WERI-Rb-1 (cell line): Measurements from ENCODE around the gene CTDSPL.

Source experiments
- DNase-seq: peaks from one replicate; pipeline ENCODE4 v3.0.0-alpha.2; 2020
- H3K27ac ChIP-seq: fragments of 250-450 bp; sonication (Bioruptor Pico); 2 replicates; pipeline ENCODE4 v1.5.1; 2020; ENCODE audit warnings: mild to moderate bottlenecking, moderate library complexity
- H3K27me3 ChIP-seq: fragments of 250-450 bp; sonication (Bioruptor Pico); 2 replicates; pipeline ENCODE4 v1.5.1; 2021; ENCODE audit warnings: mild to moderate bottlenecking, low read depth, moderate library complexity; ENCODE audit not compliant: insufficient read depth, severe bottlenecking
- H3K36me3 ChIP-seq: fragments of 250-450 bp; sonication (Bioruptor Pico); 2 replicates; pipeline ENCODE4 v1.5.1; 2020; ENCODE audit warnings: mild to moderate bottlenecking, moderate library complexity
- H3K4me3 ChIP-seq: 2 replicates; pipeline ENCODE4 v1.5.1; 2011; ENCODE audit warnings: low read depth, mild to moderate bottlenecking, control low read depth, low read length
- H3K9me3 ChIP-seq: fragments of 250-450 bp; sonication (Bioruptor Pico); 2 replicates; pipeline ENCODE4 v1.5.1; 2021; ENCODE audit warnings: mild to moderate bottlenecking, moderate library complexity; ENCODE audit not compliant: severe bottlenecking
- TF ChIP-seq, protein P1 (sequence below): IDR thresholded peaks from 2 replicates; pipeline ENCODE4 v1.5.1; 2011; ENCODE audit warnings: low read depth, mild to moderate bottlenecking, control low read depth, inconsistent platforms, low read length

Gene CTDSPL

DNA sequence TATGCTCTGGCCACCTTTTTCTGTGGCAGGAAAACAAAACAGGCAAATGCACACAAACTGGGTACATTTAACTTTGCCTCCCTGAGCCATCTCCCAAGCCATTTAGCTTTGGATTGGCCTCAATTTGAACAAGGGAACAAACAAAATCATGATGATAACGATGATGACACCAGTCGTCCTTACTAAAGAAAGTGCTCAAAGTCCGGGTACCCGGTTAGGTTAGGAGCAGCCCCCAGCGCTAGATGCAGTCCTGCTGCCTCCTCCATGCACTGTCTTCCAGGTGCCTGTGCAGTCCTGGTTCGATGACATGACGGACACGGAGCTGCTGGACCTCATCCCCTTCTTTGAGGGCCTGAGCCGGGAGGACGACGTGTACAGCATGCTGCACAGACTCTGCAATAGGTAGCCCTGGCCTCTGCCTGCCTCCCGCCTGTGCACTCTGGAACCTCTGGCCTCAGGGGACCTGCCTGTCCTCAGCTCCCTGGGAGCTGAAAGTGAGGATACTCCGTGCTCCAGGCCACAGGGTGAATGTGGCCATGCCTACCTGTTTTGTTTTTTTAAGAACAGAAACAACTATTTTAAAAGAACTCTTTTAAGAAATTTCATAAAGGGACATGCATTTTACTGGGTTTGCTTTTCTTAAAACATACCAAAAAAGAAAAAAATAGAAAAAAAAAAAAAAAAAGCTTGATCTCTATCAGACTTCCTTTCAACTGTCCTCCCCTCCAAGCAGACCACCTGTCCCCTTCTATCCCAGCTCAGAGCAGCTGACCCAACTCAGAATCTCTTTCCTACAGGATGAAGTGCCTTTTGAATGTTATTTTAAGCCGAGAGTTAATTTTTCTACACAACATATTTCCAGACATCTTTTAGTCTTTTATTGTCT is 119.0 kb downstream of the CTDSPL start:
- Histone ChIP-seq H3K4me3 (no peak overlapping the region), H3K9me3 (no peaks in the 10 kb centered on the region), H3K27ac (no peak overlapping the region), H3K36me3 (peaks cover 6% of the 10 kb centered on the region), H3K27me3 (no peaks in the 10 kb centered on the region)
- TF ChIP-seq, protein P1, sequence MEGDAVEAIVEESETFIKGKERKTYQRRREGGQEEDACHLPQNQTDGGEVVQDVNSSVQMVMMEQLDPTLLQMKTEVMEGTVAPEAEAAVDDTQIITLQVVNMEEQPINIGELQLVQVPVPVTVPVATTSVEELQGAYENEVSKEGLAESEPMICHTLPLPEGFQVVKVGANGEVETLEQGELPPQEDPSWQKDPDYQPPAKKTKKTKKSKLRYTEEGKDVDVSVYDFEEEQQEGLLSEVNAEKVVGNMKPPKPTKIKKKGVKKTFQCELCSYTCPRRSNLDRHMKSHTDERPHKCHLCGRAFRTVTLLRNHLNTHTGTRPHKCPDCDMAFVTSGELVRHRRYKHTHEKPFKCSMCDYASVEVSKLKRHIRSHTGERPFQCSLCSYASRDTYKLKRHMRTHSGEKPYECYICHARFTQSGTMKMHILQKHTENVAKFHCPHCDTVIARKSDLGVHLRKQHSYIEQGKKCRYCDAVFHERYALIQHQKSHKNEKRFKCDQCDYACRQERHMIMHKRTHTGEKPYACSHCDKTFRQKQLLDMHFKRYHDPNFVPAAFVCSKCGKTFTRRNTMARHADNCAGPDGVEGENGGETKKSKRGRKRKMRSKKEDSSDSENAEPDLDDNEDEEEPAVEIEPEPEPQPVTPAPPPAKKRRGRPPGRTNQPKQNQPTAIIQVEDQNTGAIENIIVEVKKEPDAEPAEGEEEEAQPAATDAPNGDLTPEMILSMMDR: no peak
- DNase-seq: no peak

DNA sequence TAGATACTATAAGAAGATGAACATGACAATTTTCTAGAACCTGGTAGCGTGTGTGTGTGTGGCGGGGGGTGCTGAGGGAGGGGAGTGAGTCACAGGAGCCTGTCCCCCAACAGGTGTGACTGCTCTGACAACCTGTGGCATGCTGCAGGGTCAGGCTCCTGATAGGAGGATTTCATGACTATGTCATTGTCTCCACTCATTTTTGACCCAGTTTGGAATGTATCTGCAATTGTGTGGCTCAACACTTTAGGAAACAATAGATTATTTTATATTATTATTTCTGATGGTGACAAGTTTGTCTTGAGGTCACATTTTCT is 119.6 kb downstream of the CTDSPL start:
- Histone ChIP-seq H3K27me3 (no peaks in the 10 kb centered on the region), H3K4me3 (no peak overlapping the region), H3K9me3 (no peaks in the 10 kb centered on the region), H3K27ac (no peak overlapping the region), H3K36me3 (peaks cover under 1% of the 10 kb centered on the region; the same call in 1 of the 2 replicates)
- TF ChIP-seq, protein P1: no peak
- no peak for DNase-seq

DNA sequence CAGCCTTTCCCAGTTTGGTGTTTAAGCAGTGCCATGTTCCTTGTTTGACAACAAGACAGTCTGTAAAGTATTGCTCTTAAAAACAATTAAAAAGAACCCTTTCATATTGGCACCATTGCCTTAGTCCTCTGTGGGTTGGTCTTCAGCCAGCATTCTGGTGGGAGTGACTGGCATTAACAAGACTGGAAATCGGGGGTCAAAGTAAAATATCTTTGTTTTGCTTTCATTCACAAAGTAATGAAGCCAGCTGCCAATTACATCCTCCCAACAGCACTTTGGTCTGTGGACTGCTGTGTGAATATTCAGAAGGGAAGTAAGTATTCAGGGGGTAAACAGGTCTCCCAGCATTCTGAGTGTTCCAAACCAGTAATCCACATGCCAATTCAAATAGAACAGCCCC is 120.7 kb downstream of the CTDSPL start:
- no peaks in the 10 kb centered on the region for H3K27me3 ChIP-seq
- no peaks in the 10 kb centered on the region for H3K36me3 ChIP-seq
- DNase-seq: no peak
- H3K27ac ChIP-seq: no peak overlapping the region
- no peaks in the 10 kb centered on the region for H3K9me3 ChIP-seq
- TF ChIP-seq, protein P1: no peak
- H3K4me3 ChIP-seq: no peak overlapping the region

DNA sequence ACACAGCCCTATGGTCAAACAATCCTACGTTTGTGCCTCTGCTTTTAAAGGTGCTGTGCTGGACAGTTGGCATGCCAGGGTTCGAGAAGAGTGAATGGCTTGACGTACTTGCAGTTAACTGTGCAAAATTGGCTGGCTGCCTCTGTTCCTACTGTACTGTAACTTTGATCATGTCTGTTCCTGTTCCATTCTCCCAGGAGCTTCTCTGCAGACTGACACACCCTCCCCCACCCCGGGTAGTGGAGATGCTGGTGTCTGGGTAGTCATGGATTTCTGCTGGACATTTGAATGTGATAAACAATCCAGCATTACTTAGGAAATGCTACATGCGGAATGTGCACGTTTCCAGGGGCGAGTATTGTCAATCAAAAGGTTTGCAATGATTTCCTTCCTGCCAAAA is 122.4 kb downstream of the CTDSPL start:
- Histone ChIP-seq H3K9me3 (no peaks in the 10 kb centered on the region), H3K27ac (no peak overlapping the region), H3K27me3 (no peaks in the 10 kb centered on the region), H3K4me3 (no peak overlapping the region), H3K36me3 (no peaks in the 10 kb centered on the region)
- no peak for DNase-seq
- TF ChIP-seq, protein P1: no peak

DNA sequence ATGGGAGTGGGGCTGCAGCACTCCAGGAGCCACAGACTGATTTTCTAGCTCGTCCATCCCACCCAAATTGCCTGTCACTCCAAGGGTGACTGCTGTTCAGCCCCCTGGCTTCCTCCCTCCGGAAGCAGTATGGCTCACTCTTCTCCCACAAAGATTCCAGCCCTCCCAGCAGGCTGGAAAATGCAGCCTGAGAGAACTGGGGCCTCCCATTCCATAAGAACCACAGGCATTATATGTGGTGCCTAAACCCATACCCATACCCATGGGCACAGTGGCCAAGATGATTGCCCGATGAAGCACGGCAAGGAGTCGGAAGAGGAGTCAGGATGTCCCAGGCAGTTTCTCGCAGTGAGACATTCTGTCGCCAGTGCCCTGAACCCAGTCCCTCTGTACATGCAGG is 122.9 kb downstream of the CTDSPL start:
- Histone ChIP-seq H3K9me3 (no peaks in the 10 kb centered on the region), H3K4me3 (no peak overlapping the region), H3K36me3 (no peaks in the 10 kb centered on the region), H3K27me3 (no peaks in the 10 kb centered on the region), H3K27ac (no peak overlapping the region)
- TF ChIP-seq, protein P1: no peak
- DNase-seq: no peak
